ENCODE results near the gene CRYGC. TPM values are rescaled to one million over a fixed set of nuclear protein-coding genes. Genes with fewer than 3 reads are reported as not detected.

The CRYGC gene
- total and polyA plus RNA-seq, 2 of the 13 experiments (the other 11 are each of a cell fraction or from before 2014, with no cell fraction given): 0.20 to 0.27 TPM

GRCh38 chr2:208129744-208130711, at the start of gene CRYGC (continued):
- no peak for TF ChIP-seq ZUFSP (CRISPR knock-in tag; IDR thresholded peaks at IDR 0.05; ENCODE audit: borderline replicate concordance)
- no peak for TF ChIP-seq ZFYVE20 (CRISPR knock-in tag; IDR thresholded peaks at IDR 0.05; ENCODE audit: borderline replicate concordance, low read depth)
- TF ChIP-seq ZNF747 (CRISPR knock-in tag; IDR thresholded peaks at IDR 0.05; ENCODE audit: borderline replicate concordance): no peak
- TF ChIP-seq ZNF615 (CRISPR knock-in tag; IDR thresholded peaks at IDR 0.05; ENCODE audit: borderline replicate concordance): no peak
- TF ChIP-seq ZNF33A (CRISPR knock-in tag; IDR thresholded peaks at IDR 0.05; ENCODE audit: borderline replicate concordance): no peak
- TF ChIP-seq ZNF777 (CRISPR knock-in tag; IDR thresholded peaks at IDR 0.05): peak; percentile 43
- TF ChIP-seq REPIN1 (CRISPR knock-in tag; IDR thresholded peaks at IDR 0.05; ENCODE audit: borderline replicate concordance, low read depth): peak; percentile 40; the same call in 1 of the 2 replicates
- TF ChIP-seq SKI (IDR thresholded peaks at IDR 0.05; ENCODE audit: partially characterized antibody): no peak
- TF ChIP-seq ARID5B (CRISPR knock-in tag; IDR thresholded peaks at IDR 0.05): peak; percentile 84; the same call in 1 of the 2 replicates
- TF ChIP-seq ZBTB8A (CRISPR knock-in tag; IDR thresholded peaks at IDR 0.05; ENCODE audit: borderline replicate concordance, low read depth): no peak
- TF ChIP-seq ZNF564 (CRISPR knock-in tag; IDR thresholded peaks at IDR 0.05): no peak
- no peak for TF ChIP-seq ZNF317 (CRISPR knock-in tag; IDR thresholded peaks at IDR 0.05)
- TF ChIP-seq ZNF83 (CRISPR knock-in tag; IDR thresholded peaks at IDR 0.05; ENCODE audit: borderline replicate concordance): no peak
- TF ChIP-seq KLF13 (CRISPR knock-in tag; IDR thresholded peaks at IDR 0.05): no peak
- TF ChIP-seq, protein P1, sequence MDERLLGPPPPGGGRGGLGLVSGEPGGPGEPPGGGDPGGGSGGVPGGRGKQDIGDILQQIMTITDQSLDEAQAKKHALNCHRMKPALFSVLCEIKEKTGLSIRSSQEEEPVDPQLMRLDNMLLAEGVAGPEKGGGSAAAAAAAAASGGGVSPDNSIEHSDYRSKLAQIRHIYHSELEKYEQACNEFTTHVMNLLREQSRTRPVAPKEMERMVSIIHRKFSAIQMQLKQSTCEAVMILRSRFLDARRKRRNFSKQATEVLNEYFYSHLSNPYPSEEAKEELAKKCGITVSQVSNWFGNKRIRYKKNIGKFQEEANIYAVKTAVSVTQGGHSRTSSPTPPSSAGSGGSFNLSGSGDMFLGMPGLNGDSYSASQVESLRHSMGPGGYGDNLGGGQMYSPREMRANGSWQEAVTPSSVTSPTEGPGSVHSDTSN (CRISPR knock-in tag; IDR thresholded peaks at IDR 0.05): no peak
- TF ChIP-seq PRMT3 (CRISPR knock-in tag; IDR thresholded peaks at IDR 0.05; ENCODE audit: borderline replicate concordance, low read depth): no peak; the same call in 1 of the 2 replicates
- peak; percentile 71 for TF ChIP-seq SALL1 (CRISPR knock-in tag; IDR thresholded peaks at IDR 0.05)
- 0 out of 2 replicates have a peak, but pooled peaks have one; percentile 72 for TF ChIP-seq ZNF205 (CRISPR knock-in tag; IDR thresholded peaks at IDR 0.05)

Measured in HepG2 (cell line).